Erythroblast (primary cell): Measurements from ENCODE around the gene CALML4.

ENCODE experiments used
- GATA1 ChIP-seq: IDR thresholded peaks from 2 replicates; pipeline ENCODE4 v1.6.1; 2011; ENCODE audit warnings: low read depth, mild to moderate bottlenecking, control low read depth, low read length, moderate library complexity
- POLR2A ChIP-seq: IDR thresholded peaks from 2 replicates; pipeline ENCODE4 v1.6.1; 2011; ENCODE audit warnings: mild to moderate bottlenecking, low read length

DNA sequence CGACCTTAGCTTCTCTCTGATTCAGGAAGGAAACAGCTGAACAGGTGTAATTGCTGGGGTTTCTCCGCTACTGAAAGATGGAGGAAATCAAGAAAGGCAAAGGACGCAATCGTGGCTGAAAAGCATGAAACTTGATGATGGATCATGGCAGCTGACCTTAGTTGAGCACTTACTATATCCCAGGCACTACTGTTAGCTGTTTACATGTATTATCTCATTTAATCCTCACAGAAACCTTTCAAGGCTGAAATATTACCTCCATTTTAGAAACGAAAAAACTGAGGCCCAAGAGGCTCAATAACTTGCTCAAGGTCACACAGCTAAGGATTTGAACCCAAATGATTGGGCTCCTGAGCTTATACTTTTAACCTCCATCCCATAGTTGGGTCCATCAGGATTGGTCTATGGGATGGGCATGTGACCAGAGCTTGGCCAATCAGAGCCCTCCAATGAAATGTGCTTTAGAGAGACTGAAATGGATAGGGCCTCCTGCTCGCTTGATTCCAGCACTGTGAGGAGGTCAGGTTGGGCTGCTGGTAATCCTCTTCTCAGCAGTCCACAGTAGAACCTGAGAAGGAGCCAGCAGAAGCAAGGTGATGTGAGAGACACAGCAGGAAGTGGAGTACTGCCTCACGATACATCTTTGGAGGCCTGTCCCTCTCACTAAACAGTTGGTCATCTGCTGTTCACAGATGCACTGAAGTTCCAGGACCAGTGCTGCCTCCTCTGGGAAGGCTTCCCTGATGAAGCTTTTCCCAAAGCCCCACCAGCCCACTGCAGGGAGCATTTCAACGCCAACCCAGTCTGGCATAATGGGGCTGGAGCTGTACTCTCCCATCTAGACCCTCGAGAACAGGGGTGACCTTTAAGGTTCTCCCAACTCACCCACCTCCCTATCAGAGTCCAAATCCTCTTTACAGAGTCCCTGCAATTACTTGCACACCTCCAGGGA is 14.0 kb upstream of the CALML4 start:
- TF ChIP-seq POLR2A (no peak), GATA1 (no peak)
